ENCODE data around the gene GFOD2. TPM values are rescaled to one million over a fixed set of nuclear protein-coding genes. Genes with fewer than 3 reads are reported as not detected.

Gene GFOD2
- total RNA-seq, 1 donor from 2014 or later: 32.4 TPM

- Mint-ChIP-seq H3K4me3 (ENCODE audit: unreplicated experiment) (no peak overlapping the region), H3K9me3 (ENCODE audit: unreplicated experiment) (no peaks in the 10 kb centered on the region), H3K27ac (ENCODE audit: unreplicated experiment) (no peak overlapping the region), H3K4me1 (ENCODE audit: low read depth, unreplicated experiment) (no peaks in the 10 kb centered on the region), H3K27me3 (ENCODE audit: low read depth, unreplicated experiment) (no peaks in the 10 kb centered on the region), H3K36me3 (ENCODE audit: low read depth, unreplicated experiment) (peaks cover 4% of the 10 kb centered on the region)
- Histone ChIP-seq H3K4me2 (ENCODE audit: low read length) (no peak overlapping the region), H2AFZ (ENCODE audit: low read depth, low read length) (no peak overlapping the region), H3K79me2 (ENCODE audit: insufficient read depth, low read length) (peaks cover 65% of the 10 kb centered on the region), H3K27me3 (ENCODE audit: insufficient read depth, low read length) (no peaks in the 10 kb centered on the region), H3K9me3 (ENCODE audit: insufficient read depth, low read depth, low read length) (no peaks in the 10 kb centered on the region), H3K9ac (ENCODE audit: low read length) (no peak overlapping the region), H4K20me1 (ENCODE audit: insufficient read depth, low read length) (peaks cover 68% of the 10 kb centered on the region), H3K27ac (ENCODE audit: low read depth, low read length) (no peak overlapping the region), H3K4me1 (ENCODE audit: insufficient read depth, low read length) (no peaks in the 10 kb centered on the region), H3K4me3 (ENCODE audit: insufficient read depth, low read depth, low read length) (no peak overlapping the region), H3K36me3 (ENCODE audit: insufficient read depth, low read length) (no peaks in the 10 kb centered on the region)
- no peak for DNase-seq (ENCODE audit: low read depth)
- TF ChIP-seq CTCF (IDR thresholded peaks at IDR 0.05; ENCODE audit: insufficient read depth, low read depth, low read length) (no peak), EZH2 (IDR thresholded peaks at IDR 0.05; ENCODE audit: insufficient read depth, low read length) (no peak)
- no peak for FAIRE-seq
Observed at GRCh38 chr16:67707210-67707609, 11.9 kb downstream of the GFOD2 start.

- Mint-ChIP-seq H3K4me3 (ENCODE audit: unreplicated experiment) (no peak overlapping the region), H3K36me3 (ENCODE audit: low read depth, unreplicated experiment) (no peaks in the 10 kb centered on the region), H3K27me3 (ENCODE audit: low read depth, unreplicated experiment) (no peaks in the 10 kb centered on the region), H3K27ac (ENCODE audit: unreplicated experiment) (no peak overlapping the region), H3K4me1 (ENCODE audit: low read depth, unreplicated experiment) (no peaks in the 10 kb centered on the region), H3K9me3 (ENCODE audit: unreplicated experiment) (no peaks in the 10 kb centered on the region)
- Histone ChIP-seq H3K36me3 (ENCODE audit: insufficient read depth, low read length) (no peaks in the 10 kb centered on the region), H3K9ac (ENCODE audit: low read length) (no peak overlapping the region), H3K27ac (ENCODE audit: low read depth, low read length) (no peak overlapping the region), H4K20me1 (ENCODE audit: insufficient read depth, low read length) (peaks cover 60% of the 10 kb centered on the region), H3K4me1 (ENCODE audit: insufficient read depth, low read length) (no peaks in the 10 kb centered on the region), H3K79me2 (ENCODE audit: insufficient read depth, low read length) (peaks cover 59% of the 10 kb centered on the region), H3K4me3 (ENCODE audit: insufficient read depth, low read depth, low read length) (no peak overlapping the region), H2AFZ (ENCODE audit: low read depth, low read length) (no peak overlapping the region), H3K4me2 (ENCODE audit: low read length) (no peak overlapping the region), H3K9me3 (ENCODE audit: insufficient read depth, low read depth, low read length) (no peaks in the 10 kb centered on the region), H3K27me3 (ENCODE audit: insufficient read depth, low read length) (no peaks in the 10 kb centered on the region)
- DNase-seq (ENCODE audit: low read depth): no peak
- FAIRE-seq: no peak
- TF ChIP-seq CTCF (IDR thresholded peaks at IDR 0.05; ENCODE audit: insufficient read depth, low read depth, low read length) (no peak), EZH2 (IDR thresholded peaks at IDR 0.05; ENCODE audit: insufficient read depth, low read length) (no peak)
Observed at GRCh38 chr16:67704110-67704509, 15.0 kb downstream of the GFOD2 start.

- Mint-ChIP-seq H3K27ac (ENCODE audit: unreplicated experiment) (no peak overlapping the region), H3K27me3 (ENCODE audit: low read depth, unreplicated experiment) (no peaks in the 10 kb centered on the region), H3K4me3 (ENCODE audit: unreplicated experiment) (no peak overlapping the region), H3K4me1 (ENCODE audit: low read depth, unreplicated experiment) (no peaks in the 10 kb centered on the region), H3K36me3 (ENCODE audit: low read depth, unreplicated experiment) (peaks cover 1% of the 10 kb centered on the region), H3K9me3 (ENCODE audit: unreplicated experiment) (no peaks in the 10 kb centered on the region)
- DNase-seq (ENCODE audit: low read depth) (no peak), FAIRE-seq (no peak)
- Histone ChIP-seq H3K27ac (ENCODE audit: low read depth, low read length) (no peak overlapping the region), H3K36me3 (ENCODE audit: insufficient read depth, low read length) (no peaks in the 10 kb centered on the region), H3K4me3 (ENCODE audit: insufficient read depth, low read depth, low read length) (no peak overlapping the region), H3K9me3 (ENCODE audit: insufficient read depth, low read depth, low read length) (no peaks in the 10 kb centered on the region), H3K27me3 (ENCODE audit: insufficient read depth, low read length) (no peaks in the 10 kb centered on the region), H3K4me2 (ENCODE audit: low read length) (no peak overlapping the region), H3K4me1 (ENCODE audit: insufficient read depth, low read length) (no peaks in the 10 kb centered on the region), H3K79me2 (ENCODE audit: insufficient read depth, low read length) (peaks cover 56% of the 10 kb centered on the region), H4K20me1 (ENCODE audit: insufficient read depth, low read length) (peaks cover 56% of the 10 kb centered on the region), H2AFZ (ENCODE audit: low read depth, low read length) (no peak overlapping the region), H3K9ac (ENCODE audit: low read length) (no peak overlapping the region)
- TF ChIP-seq CTCF (IDR thresholded peaks at IDR 0.05; ENCODE audit: insufficient read depth, low read depth, low read length) (no peak), EZH2 (IDR thresholded peaks at IDR 0.05; ENCODE audit: insufficient read depth, low read length) (no peak)
Observed at GRCh38 chr16:67703626-67704025, 15.5 kb downstream of the GFOD2 start.

Data from astrocyte (in vitro differentiated cells and primary cell).